NCI-H187 (cell line): ENCODE data around the gene NEU2.
"Not testable (repeated sequence)": the region's sequence is repeated elsewhere in the genome, so short reads cannot be mapped to it uniquely, and the experiment has no call there.

Experiments used
- DNase-seq, 2 experiments: peaks; one replicate each; lab custom pipeline; 2025; lab: John Stamatoyannopoulos, UW

NEU2 gene

GRCh38 chr2:233034091-233034882 lies 1.8 kb downstream of the NEU2 start:
- DNase-seq = no peak

- no peak for DNase-seq
Observed at GRCh38 chr2:233035426-233036161, 3.1 kb downstream of the NEU2 start.

- no peak for DNase-seq
Observed at GRCh38 chr2:233036162-233036838, 3.8 kb downstream of the NEU2 start.

GRCh38 chr2:233037078-233037477 lies 4.6 kb downstream of the NEU2 start:
- no peak for DNase-seq

- DNase-seq = no peak
Observed at GRCh38 chr2:233039212-233039845, 6.9 kb downstream of the NEU2 start.

GRCh38 chr2:233039846-233040530 lies 7.5 kb downstream of the NEU2 start:
- DNase-seq = no peak

GRCh38 chr2:233040571-233040970 lies 8.1 kb downstream of the NEU2 start:
- DNase-seq = no peak

- DNase-seq = no peak
Observed at GRCh38 chr2:233041722-233042323, 9.4 kb downstream of the NEU2 start.

GRCh38 chr2:233042549-233042948 lies 10.1 kb downstream of the NEU2 start:
- DNase-seq = no peak

- DNase-seq = no peak
Observed at GRCh38 chr2:233044974-233045605, 12.6 kb downstream of the NEU2 start.

GRCh38 chr2:233047206-233047605 lies 14.7 kb downstream of the NEU2 start:
- no peak for DNase-seq

GRCh38 chr2:233047667-233048066 lies 15.2 kb downstream of the NEU2 start:
- no peak for DNase-seq

GRCh38 chr2:233048569-233049193 lies 16.2 kb downstream of the NEU2 start:
- no peak for DNase-seq

GRCh38 chr2:233049194-233049761 lies 16.8 kb downstream of the NEU2 start:
- DNase-seq = no peak

- DNase-seq = no peak
Observed at GRCh38 chr2:233051241-233052149, 19.0 kb downstream of the NEU2 start.

GRCh38 chr2:233052517-233052916 lies 20.0 kb downstream of the NEU2 start:
- not testable (repeated sequence) for DNase-seq

GRCh38 chr2:233053928-233054784 lies 21.7 kb downstream of the NEU2 start:
- peak in 1 of 2 experiments; percentile 1 for DNase-seq

GRCh38 chr2:233055362-233055761 lies 22.9 kb downstream of the NEU2 start:
- no peak for DNase-seq
